NCI-H1417 (cell line): Measurements from ENCODE around the gene ZFAND3.

Experiments used
- DNase-seq, 3 experiments: peaks; one replicate each; lab custom pipeline; 2025; lab: John Stamatoyannopoulos, UW

The ZFAND3 gene

GRCh38 chr6:38187325-38187724 is 367.8 kb downstream of the ZFAND3 start:
- DNase-seq = peak in 1 of 3 experiments; percentile 22

- peak in 1 of 3 experiments; percentile 26 for DNase-seq
These were observed 368.5 kb downstream of the ZFAND3 start for GRCh38 chr6:38187811-38188590.

GRCh38 chr6:38188677-38189335 is 369.3 kb downstream of the ZFAND3 start:
- DNase-seq = no peak

- no peak for DNase-seq
These were observed 371.9 kb downstream of the ZFAND3 start for GRCh38 chr6:38191418-38191817.

GRCh38 chr6:38192011-38192410 is 372.5 kb downstream of the ZFAND3 start:
- DNase-seq = peak in 1 of 3 experiments; percentile 48

GRCh38 chr6:38192487-38192886 is 373.0 kb downstream of the ZFAND3 start:
- peak in 1 of 3 experiments; percentile 59 for DNase-seq

- DNase-seq = no peak
These were observed 373.5 kb downstream of the ZFAND3 start for GRCh38 chr6:38193051-38193450.

- DNase-seq = peak in 2 of 3 experiments; percentile 86 to 95
These were observed 374.2 kb downstream of the ZFAND3 start for GRCh38 chr6:38193481-38194281.

GRCh38 chr6:38194282-38194572 is 374.7 kb downstream of the ZFAND3 start:
- no peak for DNase-seq

- no peak for DNase-seq
These were observed 375.1 kb downstream of the ZFAND3 start for GRCh38 chr6:38194589-38194988.

- DNase-seq = no peak
These were observed 375.6 kb downstream of the ZFAND3 start for GRCh38 chr6:38195113-38195635.

GRCh38 chr6:38198219-38198618 is 378.7 kb downstream of the ZFAND3 start:
- no peak for DNase-seq
